DND-41 (cell line): Measurements from ENCODE around the gene EPB41L4A.

Experiments used
- CTCF ChIP-seq: IDR thresholded peaks from 2 replicates; pipeline ENCODE4 v1.5.1; 2012; ENCODE audit warnings: borderline replicate concordance, low read length, moderate library complexity, mild to moderate bottlenecking; ENCODE audit not compliant: poor library complexity, severe bottlenecking; ENCODE audit errors: extremely low read depth
- EZH2 ChIP-seq: IDR thresholded peaks from 3 replicates; pipeline ENCODE4 v1.6.1; 2012; ENCODE audit warnings: borderline replicate concordance, low read depth, mild to moderate bottlenecking, moderate library complexity, low read length, inconsistent platforms; ENCODE audit not compliant: severe bottlenecking

GRCh38 chr5:112179290-112179689 is 239.8 kb downstream of the EPB41L4A start:
- TF ChIP-seq CTCF (no peak), EZH2 (no peak)
